ENCODE results near the gene PHF11.

The PHF11 gene

DNA sequence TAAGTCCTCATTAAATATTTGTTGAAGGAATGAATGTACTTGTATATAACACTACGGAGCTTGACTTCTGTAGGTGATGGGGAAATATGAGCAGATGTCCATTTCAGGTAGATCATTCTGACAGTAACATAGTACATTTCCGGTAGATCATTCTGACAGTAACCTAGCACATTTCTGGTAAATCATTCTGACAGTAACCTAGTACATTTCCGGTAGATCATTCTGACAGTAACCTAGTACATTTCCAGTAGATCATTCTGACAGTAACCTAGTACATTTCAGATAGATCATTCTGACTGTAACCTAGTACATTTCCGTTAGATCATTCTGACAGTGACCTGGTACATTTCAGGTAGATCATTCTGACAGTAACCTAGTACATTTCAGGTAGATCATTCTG, 2.5 kb downstream of the PHF11 start:
- DNase-seq (ENCODE audit: low spot score) = no peak

GRCh38 chr13:49499889-49500660, 4.3 kb downstream of the PHF11 start:
- DNase-seq (ENCODE audit: low spot score) = no peak

- no peak for DNase-seq (ENCODE audit: low spot score)
Measured at GRCh38 chr13:49502954-49503353, 7.2 kb downstream of the PHF11 start.

DNA sequence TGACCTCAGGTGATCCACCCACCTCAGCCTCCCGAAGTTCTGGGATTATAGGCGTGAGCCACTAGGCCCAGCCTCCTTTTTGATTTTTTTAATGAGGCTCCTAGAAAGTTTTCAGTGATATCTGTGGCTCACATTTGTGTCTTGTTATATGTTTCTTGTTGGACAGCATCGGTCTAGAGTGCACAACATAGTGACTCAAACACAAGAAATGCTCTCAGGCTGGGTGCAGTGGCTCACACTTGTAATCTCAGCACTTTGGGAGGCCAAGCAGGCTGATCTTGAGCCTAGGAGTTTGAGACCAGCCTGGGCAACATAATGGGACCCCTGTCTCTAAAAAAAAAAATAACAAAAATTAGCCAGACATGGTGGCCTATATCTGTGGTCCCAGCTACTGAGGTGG, 8.2 kb downstream of the PHF11 start:
- DNase-seq (ENCODE audit: low spot score) = no peak

- no peak for DNase-seq (ENCODE audit: low spot score)
Measured at GRCh38 chr13:49512578-49512977, 16.8 kb downstream of the PHF11 start.

GRCh38 chr13:49516467-49516866, 20.7 kb downstream of the PHF11 start:
- no peak for DNase-seq (ENCODE audit: low spot score)

DNA sequence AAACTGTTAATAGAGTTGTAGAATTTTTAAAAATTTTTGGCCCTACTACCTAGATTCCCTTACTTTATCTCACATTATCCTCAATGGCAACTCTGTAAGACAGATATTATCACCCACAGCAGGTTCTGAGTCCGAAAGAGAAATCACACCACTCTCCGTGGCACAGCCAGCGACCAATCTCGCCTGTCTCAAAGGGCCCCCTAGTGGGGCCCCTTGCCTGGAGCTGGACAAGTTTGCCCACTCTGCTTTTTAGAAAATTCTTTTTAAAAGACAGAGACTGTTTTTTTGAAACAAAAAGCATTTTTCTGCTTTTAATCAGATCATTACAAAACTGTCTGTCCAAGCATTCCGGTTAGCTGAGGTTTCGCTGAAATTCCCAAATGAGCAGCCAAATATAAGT, 21.7 kb downstream of the PHF11 start:
- DNase-seq (ENCODE audit: low spot score) = peak; percentile 22

DNA sequence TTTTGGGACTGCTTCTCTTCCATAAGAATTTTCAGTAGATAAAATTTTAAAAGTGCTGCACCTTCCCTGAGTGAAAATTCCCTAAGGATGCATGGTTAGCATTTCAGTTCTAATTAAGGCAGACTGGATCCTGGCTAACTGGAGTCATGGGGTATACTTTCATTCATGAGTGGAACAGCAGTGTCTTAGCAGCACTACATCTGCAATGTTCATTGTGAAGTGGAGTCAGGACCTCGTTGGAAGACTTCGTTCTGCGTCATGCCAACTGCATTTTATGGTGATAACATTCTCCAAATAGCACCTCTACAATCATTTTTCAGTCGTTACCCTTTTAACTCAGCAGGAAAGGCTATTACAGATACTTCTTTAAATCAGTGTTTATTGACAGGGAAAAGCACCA, 25.5 kb downstream of the PHF11 start:
- no peak for DNase-seq (ENCODE audit: low spot score)

GRCh38 chr13:49524740-49525501, 29.2 kb downstream of the PHF11 start:
- no peak for DNase-seq (ENCODE audit: low spot score)

GRCh38 chr13:49527123-49527522, 31.4 kb downstream of the PHF11 start:
- no peak for DNase-seq (ENCODE audit: low spot score)

DNA sequence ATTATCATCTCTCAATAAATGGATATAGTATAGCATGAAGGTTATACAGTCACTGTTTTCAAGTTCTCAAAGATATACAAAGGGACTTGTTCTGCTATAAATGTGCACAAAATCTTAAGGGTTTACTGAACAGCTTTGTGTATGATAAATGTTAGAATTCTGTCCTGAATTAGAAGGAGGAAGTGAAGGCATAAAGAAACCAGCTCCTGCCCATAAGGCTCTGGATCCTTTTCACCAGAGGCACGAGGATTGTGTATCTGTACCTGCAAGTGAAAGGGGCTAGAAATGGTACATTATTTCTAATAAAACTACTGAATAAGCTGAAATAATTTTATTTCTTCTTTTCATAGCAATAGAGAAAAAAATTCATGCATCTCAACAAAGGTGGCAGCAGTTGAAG, 32.4 kb downstream of the PHF11 start:
- DNase-seq (ENCODE audit: low spot score) = no peak

DNA sequence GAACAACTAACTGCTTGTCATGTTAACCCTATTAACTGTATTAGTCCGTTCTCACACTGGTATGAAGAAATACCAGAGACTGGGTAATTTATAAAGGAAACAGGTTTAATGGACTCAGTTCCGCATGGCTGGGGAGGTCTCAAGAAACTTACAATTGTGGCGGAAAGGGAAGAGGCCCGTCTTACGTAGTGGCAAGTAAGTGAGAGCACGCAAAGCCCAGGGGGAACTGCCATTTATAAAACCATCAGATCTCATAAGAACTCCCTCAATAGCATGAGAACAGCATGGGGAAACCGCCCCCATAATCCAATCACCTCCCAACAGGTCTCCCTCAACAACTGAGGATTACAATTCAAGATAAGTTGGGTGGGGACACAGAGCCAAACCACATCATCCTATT, 34.7 kb downstream of the PHF11 start:
- no peak for DNase-seq (ENCODE audit: low spot score)

DNA sequence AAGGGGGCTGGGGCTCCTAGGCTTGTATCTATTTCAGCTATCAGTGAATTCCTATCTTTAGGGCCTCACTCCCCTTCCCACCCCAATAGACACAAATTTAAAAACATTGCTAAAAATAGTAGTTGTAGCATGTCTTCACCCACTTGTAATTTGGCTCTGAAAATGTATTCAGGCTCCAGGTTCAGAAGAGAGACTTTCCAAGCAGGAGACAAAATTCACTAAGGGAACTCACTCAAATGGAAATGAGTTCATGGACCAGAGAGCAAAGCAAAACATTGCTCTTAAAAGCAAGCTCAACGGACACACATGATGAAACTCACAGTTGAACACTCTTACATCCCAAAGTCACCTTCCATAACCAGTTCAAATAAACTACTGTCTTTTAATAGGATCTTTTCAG, 36.8 kb downstream of the PHF11 start:
- DNase-seq (ENCODE audit: low spot score) = no peak

DNA sequence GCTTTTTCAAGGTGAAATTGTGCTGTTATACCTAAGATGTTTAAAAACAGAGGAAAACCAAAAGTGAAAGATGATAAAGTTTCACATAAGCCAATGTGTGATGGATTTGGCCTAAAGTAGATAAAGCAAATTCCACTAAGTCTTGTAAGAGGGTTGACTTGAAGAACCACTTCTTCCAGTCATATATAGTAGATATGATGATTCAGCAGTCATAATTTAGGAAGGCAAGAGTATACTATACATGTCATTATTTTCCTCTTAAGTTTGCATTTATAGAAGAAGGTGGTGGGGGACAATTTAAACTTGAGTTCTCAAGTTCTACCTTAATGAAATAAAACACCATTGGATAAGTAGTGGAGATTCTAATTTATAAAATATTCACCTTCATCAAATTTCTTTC, 37.3 kb downstream of the PHF11 start:
- DNase-seq (ENCODE audit: low spot score) = no peak

DNA sequence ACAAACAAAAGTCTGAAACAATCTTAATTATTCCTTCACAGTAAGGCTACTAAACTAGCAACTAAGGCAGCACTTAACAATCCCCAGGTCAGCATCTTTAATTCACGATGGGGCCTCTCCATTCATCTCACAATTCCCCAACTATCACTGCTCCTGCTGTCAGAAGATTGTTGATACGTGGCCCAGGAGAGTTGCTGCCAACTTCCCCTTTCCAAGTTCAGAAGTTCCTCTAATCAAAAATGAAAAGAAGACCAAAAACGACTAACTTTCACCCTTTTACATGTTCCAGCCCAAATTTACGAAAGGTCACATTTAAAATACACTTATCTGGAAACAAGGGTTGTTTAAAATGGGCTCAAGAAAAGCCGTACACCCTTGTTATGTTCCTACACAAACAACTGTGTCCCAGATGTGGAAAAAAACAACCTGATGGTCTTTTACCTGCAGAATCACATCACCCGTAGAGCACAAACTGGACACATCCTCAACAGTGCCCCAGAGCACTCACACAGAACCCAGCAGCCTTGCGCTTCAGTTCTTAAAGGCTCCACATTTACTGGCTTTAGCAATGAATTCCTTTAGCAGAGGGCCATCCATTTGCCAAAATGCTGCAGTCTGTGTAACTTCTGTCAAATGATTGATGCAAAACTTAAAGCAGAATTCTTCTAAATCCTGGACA, 38.0 kb downstream of the PHF11 start:
- no peak for DNase-seq (ENCODE audit: low spot score)

DNA sequence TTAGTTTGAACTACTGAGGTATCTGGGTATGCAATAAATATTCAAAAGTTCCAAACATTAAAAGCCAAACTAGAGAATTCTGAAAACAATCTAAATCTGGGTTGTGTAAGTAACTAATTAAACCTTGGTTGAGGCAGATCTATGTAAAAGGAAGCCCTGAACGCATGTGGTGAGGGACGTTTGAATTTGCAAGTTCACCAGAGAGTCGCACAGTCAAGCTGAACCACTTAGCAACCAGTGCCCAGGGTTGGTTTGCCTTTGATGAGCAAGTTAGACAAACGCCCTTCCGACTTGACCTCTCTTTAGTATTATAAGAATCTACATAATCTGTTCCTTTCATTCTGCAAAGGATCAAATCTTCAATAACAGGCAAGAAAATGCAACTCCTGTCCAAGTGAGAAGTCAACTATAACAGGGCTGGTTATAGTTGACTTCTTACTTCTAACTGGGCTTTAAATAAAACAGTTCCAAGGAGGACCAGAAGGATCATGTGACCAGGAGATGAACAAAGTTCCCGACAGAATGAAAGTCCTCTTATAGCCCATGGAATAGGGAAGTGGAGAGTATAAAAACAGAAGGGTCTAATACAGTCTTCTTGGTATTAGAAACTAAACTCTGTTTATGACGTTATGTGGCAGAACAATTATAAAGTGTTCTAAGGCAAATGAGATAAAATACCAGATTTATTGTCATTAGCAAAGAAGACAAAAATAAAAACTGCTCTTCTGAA, 40.6 kb downstream of the PHF11 start:
- no peak for DNase-seq (ENCODE audit: low spot score)

GRCh38 chr13:49538404-49538803, 42.7 kb downstream of the PHF11 start:
- no peak for DNase-seq (ENCODE audit: low spot score)

- DNase-seq (ENCODE audit: low spot score) = no peak
Measured at GRCh38 chr13:49539313-49539712, 43.6 kb downstream of the PHF11 start.

GRCh38 chr13:49539746-49540145, 44.0 kb downstream of the PHF11 start:
- no peak for DNase-seq (ENCODE audit: low spot score)

DNA sequence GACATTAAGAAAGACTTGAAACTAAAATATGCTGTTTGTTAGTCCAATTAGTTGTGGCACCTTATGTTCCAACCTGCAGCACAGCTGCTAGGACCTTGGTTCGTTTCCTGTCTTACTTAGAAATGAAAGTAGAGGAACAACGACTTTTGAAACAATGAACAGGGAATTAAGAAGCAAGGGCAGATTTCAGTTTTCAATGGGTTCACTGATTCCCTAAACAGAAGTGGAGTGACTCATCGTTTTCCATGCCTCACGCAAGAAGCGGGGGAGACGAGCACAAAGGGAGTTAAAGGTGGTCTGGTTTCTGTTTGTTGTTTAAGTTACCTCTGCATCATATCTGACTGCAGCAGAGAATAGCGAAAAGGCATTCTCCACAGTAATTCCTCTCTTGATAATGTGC, 44.8 kb downstream of the PHF11 start:
- no peak for DNase-seq (ENCODE audit: low spot score)

DNA sequence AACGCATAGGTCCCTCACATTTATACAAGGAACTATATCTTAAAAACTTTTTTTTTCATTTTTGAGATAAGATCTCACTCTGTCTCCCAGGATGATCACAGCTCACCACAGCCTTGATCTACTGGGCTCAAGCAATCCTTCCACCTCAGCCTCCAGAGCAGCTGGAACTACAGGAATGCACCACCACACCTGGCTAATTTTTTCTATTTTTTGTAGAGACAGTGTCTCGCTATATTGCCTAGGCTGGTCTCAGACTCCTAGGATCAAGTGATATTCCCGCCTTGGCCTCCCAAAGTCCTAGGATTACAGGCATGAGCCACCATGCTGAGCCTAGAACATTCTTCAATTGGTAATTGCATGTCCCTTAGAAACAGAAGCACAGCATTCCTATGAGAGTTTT, 47.9 kb downstream of the PHF11 start:
- DNase-seq (ENCODE audit: low spot score) = no peak

DNA sequence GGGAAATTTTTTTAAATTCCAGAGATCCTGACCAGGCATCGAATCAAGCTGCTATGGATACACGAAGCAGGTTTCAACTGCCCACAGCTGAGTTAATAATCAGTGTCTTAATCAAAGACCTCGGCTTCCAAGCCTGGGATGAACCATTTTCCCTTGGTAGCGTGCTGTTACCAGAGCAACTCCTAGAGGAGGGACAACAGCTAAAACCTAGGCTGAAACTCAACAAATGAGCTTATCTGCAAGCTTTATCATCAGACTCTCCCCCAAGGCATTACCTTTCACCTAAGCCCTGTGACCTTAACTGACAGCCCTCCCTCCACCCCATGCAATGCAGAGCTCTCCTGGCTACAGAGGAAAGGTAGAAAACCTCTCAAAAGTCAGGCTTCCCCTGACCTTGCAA, 49.9 kb downstream of the PHF11 start:
- DNase-seq (ENCODE audit: low spot score) = no peak
